Trophoblast cell (in vitro differentiated cells and primary cell): ENCODE results near the gene PSMA1.

Experiments
- DNase-seq, 2 donors: peaks; one replicate each; pipeline ENCODE4 v3.0.0-alpha.2; 2016
- H2AFZ ChIP-seq: 2 replicates; pipeline ENCODE4 v1.6.1; 2013; ENCODE audit warnings: low read length, moderate library complexity, mild to moderate bottlenecking; ENCODE audit not compliant: insufficient read depth, poor library complexity
- H2AK5ac ChIP-seq: 2 replicates; pipeline ENCODE4 v1.6.1; 2013; ENCODE audit warnings: mild to moderate bottlenecking, low read length
- H2BK120ac ChIP-seq: 2 replicates; pipeline ENCODE4 v1.6.1; 2013; ENCODE audit warnings: low read length, mild to moderate bottlenecking, moderate library complexity; ENCODE audit not compliant: insufficient read depth, poor library complexity
- H2BK12ac ChIP-seq: 2 replicates; pipeline ENCODE4 v1.6.1; 2013; ENCODE audit warnings: mild to moderate bottlenecking, low read length, moderate library complexity
- H2BK5ac ChIP-seq: 2 replicates; pipeline ENCODE4 v1.6.1; 2013; ENCODE audit warnings: low read length, low read depth, moderate library complexity, mild to moderate bottlenecking; ENCODE audit not compliant: poor library complexity
- H3K14ac ChIP-seq: 2 replicates; pipeline ENCODE4 v1.6.1; 2013; ENCODE audit warnings: mild to moderate bottlenecking, low read length
- H3K18ac ChIP-seq: 2 replicates; pipeline ENCODE4 v1.6.1; 2013; ENCODE audit warnings: mild to moderate bottlenecking, low read length
- H3K23ac ChIP-seq: 2 replicates; pipeline ENCODE4 v1.6.1; 2013; ENCODE audit warnings: low read length
- H3K27ac ChIP-seq: 2 replicates; pipeline ENCODE4 v1.5.1; 2013; ENCODE audit warnings: low read depth, mild to moderate bottlenecking, inconsistent platforms, low read length, moderate library complexity
- H3K27me3 ChIP-seq: 2 replicates; pipeline ENCODE4 v1.6.1; 2013; ENCODE audit warnings: inconsistent platforms, mild to moderate bottlenecking, low read length, moderate library complexity; ENCODE audit not compliant: insufficient read depth
- H3K36me3 ChIP-seq, 2 experiments: 1 replicate in 1 of 2; 2 replicates in 1 of 2; pipeline ENCODE4 v1.6.1; 2013; ENCODE audit warnings: low read length in 2 of 2, mild to moderate bottlenecking in 2 of 2, moderate library complexity in 1 of 2; ENCODE audit not compliant: insufficient read depth in 2 of 2, control insufficient read depth in 1 of 2
- H3K4ac ChIP-seq: 2 replicates; pipeline ENCODE4 v1.6.1; 2013; ENCODE audit warnings: low read depth, mild to moderate bottlenecking, low read length, moderate library complexity
- H3K4me1 ChIP-seq, 2 experiments: 1 replicate in 1 of 2; 2 replicates in 1 of 2; pipeline ENCODE4 v1.6.1; 2013; ENCODE audit warnings: low read length in 2 of 2, mild to moderate bottlenecking in 2 of 2, moderate library complexity in 1 of 2; ENCODE audit not compliant: insufficient read depth in 2 of 2, control insufficient read depth in 1 of 2
- H3K4me2 ChIP-seq: 2 replicates; pipeline ENCODE4 v1.6.1; 2013; ENCODE audit warnings: inconsistent platforms, mild to moderate bottlenecking, low read length, moderate library complexity
- H3K4me3 ChIP-seq: 2 replicates; pipeline ENCODE4 v1.5.1; 2013; ENCODE audit warnings: mild to moderate bottlenecking, low read depth, low read length, inconsistent platforms
- H3K79me1 ChIP-seq: one replicate; pipeline ENCODE4 v1.6.1; 2013; ENCODE audit warnings: low read length
- H3K79me2 ChIP-seq: 2 replicates; pipeline ENCODE4 v1.6.1; 2013; ENCODE audit warnings: low read length, mild to moderate bottlenecking; ENCODE audit not compliant: control insufficient read depth, insufficient read depth, poor library complexity
- H3K9ac ChIP-seq: 2 replicates; pipeline ENCODE4 v1.6.1; 2013; ENCODE audit warnings: mild to moderate bottlenecking, low read length
- H3K9me3 ChIP-seq: 2 replicates; pipeline ENCODE4 v1.6.1; 2013; ENCODE audit warnings: low read depth, mild to moderate bottlenecking, control low read depth, inconsistent platforms, low read length; ENCODE audit not compliant: insufficient read depth
- H4K12ac ChIP-seq: 2 replicates; pipeline ENCODE4 v1.6.1; 2013; ENCODE audit warnings: low read depth, mild to moderate bottlenecking, low read length, moderate library complexity
- H4K8ac ChIP-seq: 2 replicates; pipeline ENCODE4 v1.6.1; 2013; ENCODE audit warnings: low read depth, mild to moderate bottlenecking, low read length, moderate library complexity
- H4K91ac ChIP-seq: one replicate; pipeline ENCODE4 v1.6.1; 2013; ENCODE audit warnings: low read depth, mild to moderate bottlenecking, low read length, moderate library complexity
- WGBS: extraction: QIAGEN DNeasy Blood & Tissue Kit; methylation state at CpG from one replicate; pipeline ENCODE4 v1.1.7; 2013; ENCODE audit warnings: missing lambda C conversion rate; ENCODE audit not compliant: insufficient read length, insufficient coverage; ENCODE audit errors: extremely low coverage; 5-methylcytosine and 5-hydroxymethylcytosine counted together

PSMA1 gene

GRCh38 chr11:14529951-14530350 is 9.8 kb upstream of the PSMA1 start:
- no peak for DNase-seq
- no peak overlapping the region for H3K18ac ChIP-seq
- H3K23ac ChIP-seq, result no peak overlapping the region
- H4K91ac ChIP-seq, result no peak overlapping the region
- H3K4me2 ChIP-seq, result no peak overlapping the region
- H4K8ac ChIP-seq, result no peak overlapping the region
- H3K27ac ChIP-seq, result no peak overlapping the region
- H2BK5ac ChIP-seq, result no peak overlapping the region
- no peak overlapping the region for H3K4ac ChIP-seq
- no peaks in the 10 kb centered on the region for H3K79me2 ChIP-seq
- no peaks in the 10 kb centered on the region for H3K79me1 ChIP-seq
- no peak overlapping the region for H2AK5ac ChIP-seq
- no peak overlapping the region for H3K9ac ChIP-seq
- no peak overlapping the region for H3K4me3 ChIP-seq
- no peak overlapping the region for H2BK120ac ChIP-seq
- no peak overlapping the region for H3K14ac ChIP-seq
- H3K4me1 ChIP-seq, result no peaks in the 10 kb centered on the region
- WGBS, result no CpG with 5 or more reads among the region's 2 CpGs
- no peaks in the 10 kb centered on the region for H3K36me3 ChIP-seq
- no peaks in the 10 kb centered on the region for H3K27me3 ChIP-seq
- peaks cover 2% of the 10 kb centered on the region for H3K9me3 ChIP-seq
- H2AFZ ChIP-seq, result no peak overlapping the region
- H4K12ac ChIP-seq, result no peak overlapping the region
- H2BK12ac ChIP-seq, result no peak overlapping the region

- Histone ChIP-seq H3K23ac (no peak overlapping the region), H4K8ac (no peak overlapping the region), H2AK5ac (no peak overlapping the region), H2BK12ac (no peak overlapping the region), H3K36me3 (no peaks in the 10 kb centered on the region), H3K9me3 (peaks cover 2% of the 10 kb centered on the region), H3K4me3 (no peak overlapping the region), H3K4me1 (no peaks in the 10 kb centered on the region), H3K27me3 (no peaks in the 10 kb centered on the region), H2AFZ (no peak overlapping the region), H3K79me1 (no peaks in the 10 kb centered on the region), H3K4me2 (no peak overlapping the region), H2BK120ac (no peak overlapping the region), H3K4ac (no peak overlapping the region), H3K18ac (no peak overlapping the region), H3K9ac (no peak overlapping the region), H3K27ac (no peak overlapping the region), H2BK5ac (no peak overlapping the region), H4K12ac (no peak overlapping the region), H3K14ac (no peak overlapping the region), H3K79me2 (no peaks in the 10 kb centered on the region), H4K91ac (no peak overlapping the region)
- WGBS, result no CpG with 5 or more reads among the region's 3 CpGs
- DNase-seq, result no peak
Measured at GRCh38 chr11:14529321-14529720, 9.1 kb upstream of the PSMA1 start.

- Histone ChIP-seq H3K4ac (no peak overlapping the region), H3K9ac (no peak overlapping the region), H3K9me3 (no peaks in the 10 kb centered on the region), H4K12ac (no peak overlapping the region), H2BK12ac (no peak overlapping the region), H2BK5ac (no peak overlapping the region), H4K91ac (no peak overlapping the region), H2AFZ (no peak overlapping the region), H3K18ac (no peak overlapping the region), H3K4me2 (no peak overlapping the region), H3K4me3 (no peak overlapping the region), H4K8ac (no peak overlapping the region), H3K36me3 (peaks cover 0 to 4% of the 10 kb centered on the region in 2 experiments), H3K4me1 (no peaks in the 10 kb centered on the region), H3K23ac (no peak overlapping the region), H3K79me1 (peaks cover 9% of the 10 kb centered on the region), H3K27ac (no peak overlapping the region), H2AK5ac (no peak overlapping the region), H3K79me2 (peaks cover 9% of the 10 kb centered on the region), H3K27me3 (no peaks in the 10 kb centered on the region), H2BK120ac (no peak overlapping the region), H3K14ac (no peak overlapping the region)
- no peak for DNase-seq
- WGBS, result no CpG with 5 or more reads among the region's 1 CpG
Measured at GRCh38 chr11:14522801-14523200, 2.6 kb upstream of the PSMA1 start.

DNA sequence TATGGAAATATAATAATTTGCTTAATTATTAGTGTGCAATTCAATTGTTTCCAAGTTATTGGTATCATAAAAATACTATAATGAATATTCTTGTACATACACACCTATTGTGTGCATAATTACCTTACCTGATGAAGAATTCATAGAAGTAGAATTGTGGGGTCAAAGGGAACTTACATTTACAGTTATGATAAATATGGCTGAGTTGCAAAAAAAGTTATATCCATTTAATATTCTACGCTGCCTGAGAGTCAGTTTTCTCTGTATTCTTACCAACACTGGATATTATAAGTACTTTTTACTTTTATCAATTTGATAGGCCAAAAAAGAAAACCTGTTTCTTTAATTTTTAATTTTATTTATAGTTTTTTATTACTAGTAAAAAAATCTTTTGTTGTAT is 2.1 kb upstream of the PSMA1 start:
- H2BK12ac ChIP-seq, result no peak overlapping the region
- DNase-seq, result no peak
- peaks cover 9% of the 10 kb centered on the region for H3K79me2 ChIP-seq

More for the DNA sequence above, 2.1 kb upstream of the PSMA1 start:
- H2BK120ac ChIP-seq, result no peak overlapping the region
- peaks cover 0 to 4% of the 10 kb centered on the region in 2 experiments for H3K36me3 ChIP-seq
- no peak overlapping the region for H3K4ac ChIP-seq
- H3K4me2 ChIP-seq, result no peak overlapping the region
- no peak overlapping the region for H2AK5ac ChIP-seq
- no peak overlapping the region for H4K8ac ChIP-seq
- H3K79me1 ChIP-seq, result peaks cover 9% of the 10 kb centered on the region
- no peak overlapping the region for H3K23ac ChIP-seq
- H4K91ac ChIP-seq, result no peak overlapping the region
- no peaks in the 10 kb centered on the region for H3K27me3 ChIP-seq
- H3K18ac ChIP-seq, result no peak overlapping the region
- H4K12ac ChIP-seq, result no peak overlapping the region
- no CpG with 5 or more reads among the region's 1 CpG for WGBS
- no peak overlapping the region for H3K14ac ChIP-seq
- no peak overlapping the region for H2AFZ ChIP-seq
- H3K4me3 ChIP-seq, result no peak overlapping the region
- H3K9me3 ChIP-seq, result no peaks in the 10 kb centered on the region
- H3K27ac ChIP-seq, result no peak overlapping the region
- H3K4me1 ChIP-seq, result no peaks in the 10 kb centered on the region
- H3K9ac ChIP-seq, result no peak overlapping the region
- no peak overlapping the region for H2BK5ac ChIP-seq
